AG09309 (cell line): ENCODE results near the gene SYCN.

ENCODE experiments used
- DNase-seq: peaks from one replicate; pipeline ENCODE4 v3.0.0-alpha.2; 2010; ENCODE audit warnings: low read depth
- H3K4me3 ChIP-seq: 2 replicates; pipeline ENCODE4 v1.5.1; 2011; ENCODE audit warnings: mild to moderate bottlenecking, low read depth, low read length, moderate library complexity; ENCODE audit not compliant: control insufficient read depth
- CTCF ChIP-seq: IDR thresholded peaks from 2 replicates; pipeline ENCODE4 v1.5.1; 2011; ENCODE audit warnings: mild to moderate bottlenecking, low read depth, low read length, inconsistent platforms; ENCODE audit not compliant: insufficient read depth, control insufficient read depth; ENCODE audit errors: missing control alignments

SYCN gene

GRCh38 chr19:39178296-39179006, 25.6 kb downstream of the SYCN start:
- no peak overlapping the region for H3K4me3 ChIP-seq
- DNase-seq: no peak
- no peak for TF ChIP-seq CTCF

GRCh38 chr19:39177736-39178135, 26.3 kb downstream of the SYCN start:
- no peak overlapping the region for H3K4me3 ChIP-seq
- no peak for TF ChIP-seq CTCF
- DNase-seq: no peak

GRCh38 chr19:39177110-39177699, 26.9 kb downstream of the SYCN start:
- no peak for DNase-seq
- TF ChIP-seq CTCF: no peak
- H3K4me3 ChIP-seq: no peak overlapping the region

- no peak for TF ChIP-seq CTCF
- DNase-seq: no peak
These were observed 28.5 kb downstream of the SYCN start for GRCh38 chr19:39175564-39175963.

GRCh38 chr19:39174558-39175544, 29.2 kb downstream of the SYCN start:
- no peak for DNase-seq
- TF ChIP-seq CTCF: no peak
- no peak overlapping the region for H3K4me3 ChIP-seq

More at GRCh38 chr19:39175564-39175963, 28.5 kb downstream of the SYCN start:
- H3K4me3 ChIP-seq: no peak overlapping the region

- TF ChIP-seq CTCF: no peak
- H3K4me3 ChIP-seq: no peak overlapping the region
- no peak for DNase-seq
These were observed 29.9 kb downstream of the SYCN start for GRCh38 chr19:39174142-39174541.
